PC-9 (cell line): ENCODE measurements around the gene IRF9. TPM values are rescaled to one million over a fixed set of nuclear protein-coding genes. Genes with fewer than 3 reads are reported as not detected.
A peak's percentile ranks its signal among the peaks of the same experiment; 100 is the strongest.

ENCODE experiments used
- BruUV-seq: library from RNA; stranded (reverse); fragments of 400-500 nt; replicated peaks from 2 replicates; lab custom pipeline; 2021; lab: Mats Ljungman, UMichigan
- CTCF ChIA-PET: fragments of 300-600 bp; sonication (Branson Sonifier 250); formaldehyde crosslinking; loops from one replicate; lab custom pipeline; 2022; ENCODE audit warnings: antibody characterized with exemption; lab: Charles Lee
- POLR2A ChIA-PET: fragments of 300-600 bp; sonication (Branson Sonifier 250); formaldehyde crosslinking; loops from one replicate; lab custom pipeline; 2022; ENCODE audit warnings: antibody characterized with exemption; ENCODE audit not compliant: unreplicated experiment; lab: Charles Lee
- DNase-seq, 2 experiments: peaks; one replicate each; pipeline versions ENCODE4 v3.0.0 to v3.0.0-alpha.2; 2015 to 2022; ENCODE audit warnings: mixed read lengths in 1 of 2
- H2AFZ ChIP-seq: fragments of 200-600 bp; sonication (generic); 2 replicates; pipeline ENCODE4 v1.8.1; 2017; ENCODE audit warnings: antibody characterized with exemption
- H3F3A ChIP-seq: fragments of 200-600 bp; sonication (generic); 2 replicates; pipeline ENCODE4 v1.8.1; 2017; ENCODE audit warnings: antibody characterized with exemption, mild to moderate bottlenecking, low read depth; ENCODE audit not compliant: insufficient read depth
- H3K27ac ChIP-seq: fragments of 200-600 bp; sonication (generic); 2 replicates; pipeline ENCODE4 v1.6.1; 2016; ENCODE audit warnings: mixed run types
- H3K27me3 ChIP-seq: fragments of 200-600 bp; sonication (generic); 2 replicates; pipeline ENCODE4 v1.6.1; 2016; ENCODE audit warnings: low read depth, mixed run types; ENCODE audit not compliant: insufficient read depth
- H3K36me3 ChIP-seq: fragments of 200-600 bp; sonication (generic); 2 replicates; pipeline ENCODE4 v1.6.1; 2016; ENCODE audit warnings: low read depth, mixed run types
- H3K4me1 ChIP-seq: fragments of 200-600 bp; sonication (generic); replicated peaks from 2 replicates; pipeline ENCODE4 v1.6.1; 2016; ENCODE audit warnings: mixed run types; ENCODE audit not compliant: insufficient read depth
- H3K4me2 ChIP-seq: fragments of 200-600 bp; sonication (generic); 2 replicates; pipeline ENCODE4 v1.6.1; 2017; ENCODE audit warnings: mixed run types
- H3K4me3 ChIP-seq: fragments of 200-600 bp; sonication (generic); 2 replicates; pipeline ENCODE4 v1.6.1; 2016; ENCODE audit warnings: mixed run types
- H3K79me2 ChIP-seq: fragments of 200-600 bp; sonication (generic); 2 replicates; pipeline ENCODE4 v1.6.1; 2017; ENCODE audit warnings: low read depth, mixed run types
- H3K9me2 ChIP-seq: fragments of 200-600 bp; sonication (generic); 2 replicates; pipeline ENCODE4 v1.8.1; 2017; ENCODE audit warnings: mild to moderate bottlenecking; ENCODE audit not compliant: insufficient read depth
- H3K9me3 ChIP-seq: fragments of 200-600 bp; sonication (generic); 2 replicates; pipeline ENCODE4 v1.8.1; 2016; ENCODE audit warnings: low read depth; ENCODE audit not compliant: insufficient read depth
- H4K20me1 ChIP-seq: fragments of 200-600 bp; sonication (generic); 2 replicates; pipeline ENCODE4 v1.8.1; 2017; ENCODE audit not compliant: insufficient read depth
- CTCF ChIP-seq: fragments of 200-600 bp; sonication (generic); conservative IDR thresholded peaks from 2 replicates; pipeline ENCODE4 v1.6.1; 2017; ENCODE audit warnings: mixed run types, antibody characterized with exemption, mild to moderate bottlenecking, moderate library complexity
- EZH2 ChIP-seq: fragments of 200-600 bp; sonication (generic); IDR thresholded peaks from 2 replicates; pipeline ENCODE4 v1.8.0; 2017; ENCODE audit warnings: antibody characterized with exemption, low read depth
- intact Hi-C: fragments of 100-400 bp; cut with micrococcal nuclease; formaldehyde crosslinking; loops from one replicate; pipeline ENCODE4 v1.10.0; 2022; ENCODE audit not compliant: unreplicated experiment
- total RNA-seq: library from RNA; stranded (reverse); gene quantifications from 2 replicates; pipeline ENCODE4 v1.2.3, GENCODE V29; 2021

The IRF9 gene
- total RNA-seq, 1 experiment from 2014 or later = 21.4 TPM

- Histone ChIP-seq H3K27me3 (no peaks in the 10 kb centered on the region), H2AFZ (peak within 1 kb of the TSS; percentile 70), H3F3A (peaks cover 7% of the 10 kb centered on the region), H3K9me3 (no peaks in the 10 kb centered on the region), H3K36me3 (no peaks in the 10 kb centered on the region), H3K4me1 (peaks cover 23% of the 10 kb centered on the region), H4K20me1 (no peaks in the 10 kb centered on the region), H3K9me2 (no peaks in the 10 kb centered on the region), H3K4me2 (peak within 1 kb of the TSS; percentile 85), H3K27ac (peak within 1 kb of the TSS; percentile 38), H3K79me2 (peaks cover 38% of the 10 kb centered on the region), H3K4me3 (peak within 1 kb of the TSS; percentile 74)
- TF ChIP-seq CTCF = no peak
- TF ChIP-seq EZH2 = no peak
- intact Hi-C loops = no loop called here
- ChIA-PET CTCF (interaction anchor here (0.7 kb wide), 2 partner anchors 12 to 20 kb away, joined by 3 read pairs; no protein-coding TSS in a partner anchor), POLR2A (interaction anchor here (0.6 to 0.9 kb wide), 3 partner anchors 20 to 589 kb away, joined by 3 to 14 read pairs (median 5); partner anchors contain the start of gene IRF9)
- TSS peak; percentile 18 for BruUV-seq
- peak; percentile 88 to 91 for DNase-seq
Observed at GRCh38 chr14:24141097-24141880, 19.8 kb upstream of the IRF9 start, which contains the start of gene EMC9. EMC9 (minus strand) TSS chr14:24141591; CDS start chr14:24141304, 287 bp downstream.

- Histone ChIP-seq H3K79me2 (peaks cover 42% of the 10 kb centered on the region), H4K20me1 (no peaks in the 10 kb centered on the region), H3K27me3 (no peaks in the 10 kb centered on the region), H3K36me3 (no peaks in the 10 kb centered on the region), H3K9me2 (no peaks in the 10 kb centered on the region), H3K4me2 (no peak overlapping the region), H3K9me3 (no peaks in the 10 kb centered on the region), H3K4me3 (no peak overlapping the region), H2AFZ (no peak overlapping the region), H3K4me1 (peaks cover 21% of the 10 kb centered on the region), H3F3A (peaks cover 10% of the 10 kb centered on the region), H3K27ac (no peak overlapping the region)
- ChIA-PET CTCF (no interaction called here), POLR2A (no interaction called here)
- intact Hi-C loops = no loop called here
- TF ChIP-seq EZH2 = no peak
- no peak for TF ChIP-seq CTCF
- DNase-seq = no peak
- BruUV-seq = no TSS peak
Observed at GRCh38 chr14:24143511-24143910, 17.6 kb upstream of the IRF9 start.

- H3K27me3 ChIP-seq = no peaks in the 10 kb centered on the region
- ChIA-PET CTCF (no interaction called here), POLR2A (no interaction called here)
- H3K9me3 ChIP-seq = no peaks in the 10 kb centered on the region
- peaks cover 21% of the 10 kb centered on the region for H3K4me1 ChIP-seq
- peaks cover 10% of the 10 kb centered on the region for H3F3A ChIP-seq
- no peak overlapping the region for H3K4me2 ChIP-seq
- intact Hi-C loops = no loop called here
- H3K9me2 ChIP-seq = no peaks in the 10 kb centered on the region
- no peaks in the 10 kb centered on the region for H4K20me1 ChIP-seq
- no TSS peak for BruUV-seq
- H2AFZ ChIP-seq = no peak overlapping the region
- no peaks in the 10 kb centered on the region for H3K36me3 ChIP-seq
- no peak for DNase-seq
- H3K27ac ChIP-seq = no peak overlapping the region
- peaks cover 41% of the 10 kb centered on the region for H3K79me2 ChIP-seq
- TF ChIP-seq CTCF = no peak
- no peak for TF ChIP-seq EZH2
- no peak overlapping the region for H3K4me3 ChIP-seq
Observed at GRCh38 chr14:24144451-24144850, 16.6 kb upstream of the IRF9 start.
